HepG2 (cell line): ENCODE results near the gene SMYD4. TPM values are rescaled to one million over a fixed set of nuclear protein-coding genes. Genes with fewer than 3 reads are reported as not detected.

Source experiments
- ATAC-seq: fragments of 200-7000 bp; cut with Tn5 transposase; 3 replicates; pipeline ENCODE4 v1.9.1; 2020; ENCODE audit warnings: mild to moderate bottlenecking, moderate library complexity
- BruUV-seq: library from RNA; stranded (reverse); fragments of 400-500 nt; replicated peaks from 2 replicates; lab custom pipeline; 2021; lab: Mats Ljungman, UMichigan
- CTCF ChIA-PET: fragments of 300-600 bp; formaldehyde crosslinking; extraction: SDS; loops from one replicate; lab custom pipeline; 2021; ENCODE audit warnings: low total read pairs, inconsistent platforms, low intra/inter-chr PET ratio; lab: Yijun Ruan, JAX
- POLR2A ChIA-PET: fragments of 350-600 bp; sonication (Branson Sonifier 250); formaldehyde crosslinking; loops from one replicate; lab custom pipeline; 2020; ENCODE audit warnings: antibody characterized with exemption, inconsistent platforms; lab: Yijun Ruan, JAX
- DNase-seq: peaks from one replicate; pipeline ENCODE4 v3.0.0-alpha.2; 2015; ENCODE audit warnings: low spot score
- FAIRE-seq: peaks from 3 replicates; lab custom pipeline; 2011; peaks lifted over from hg19 to GRCh38; lab: Jason Lieb, UNC
- H2AFZ ChIP-seq: one replicate; pipeline ENCODE4 v1.6.1; 2011; ENCODE audit warnings: low read length, inconsistent platforms
- H3K27ac ChIP-seq: fragments of 300-600 bp; 3 replicates; pipeline ENCODE4 v1.8.0; 2011; ENCODE audit warnings: mixed run types, mild to moderate bottlenecking, mixed read lengths, low read length, inconsistent platforms; ENCODE audit not compliant: insufficient read depth; ENCODE audit errors: extremely low read length
- H3K27me3 ChIP-seq, 2 experiments: fragments of 200-600 bp in 1 of 2; 2 replicates in 1 of 2; 3 replicates in 1 of 2; pipeline versions ENCODE4 v1.6.0 to v1.8.0; 2011; ENCODE audit warnings: low read length in 2 of 2, mild to moderate bottlenecking in 2 of 2, moderate library complexity in 2 of 2, inconsistent platforms in 1 of 2; ENCODE audit not compliant: insufficient read depth in 2 of 2, control insufficient read depth in 1 of 2
- H3K36me3 ChIP-seq, 2 experiments: fragments of 200-600 bp in 1 of 2; replicated peaks in 1 of 2; 2 replicates in 1 of 2; 3 replicates in 1 of 2; pipeline versions ENCODE4 v1.5.1 to v1.8.0; 2011; ENCODE audit warnings: low read length in 2 of 2, inconsistent platforms in 1 of 2; ENCODE audit not compliant: insufficient read depth in 2 of 2, control insufficient read depth in 1 of 2
- H3K4me1 ChIP-seq: 2 replicates; pipeline ENCODE4 v1.5.1; 2012; ENCODE audit warnings: low read length, inconsistent platforms; ENCODE audit not compliant: insufficient read depth
- H3K4me2 ChIP-seq: 2 replicates; pipeline ENCODE4 v1.6.0; 2011; ENCODE audit warnings: low read depth, low read length, inconsistent platforms
- H3K4me3 ChIP-seq, 3 experiments: fragments of 200-600 bp in 1 of 3; sonication (generic), shearing (Covaris generic) in 1 of 3; replicated peaks in 1 of 3; 2 replicates each; pipeline ENCODE4 v1.5.1; 2011 to 2016; ENCODE audit warnings: low read length in 3 of 3, inconsistent platforms in 2 of 3, low read depth in 2 of 3, mild to moderate bottlenecking in 2 of 3, control low read depth in 1 of 3, mixed read lengths in 1 of 3; ENCODE audit not compliant: insufficient read depth in 1 of 3
- H3K79me2 ChIP-seq: one replicate; pipeline ENCODE4 v1.6.1; 2011; ENCODE audit warnings: low read length, inconsistent platforms; ENCODE audit not compliant: insufficient read depth
- H3K9ac ChIP-seq: 2 replicates; pipeline ENCODE4 v1.6.0; 2011; ENCODE audit warnings: mild to moderate bottlenecking, low read depth, low read length, inconsistent platforms; ENCODE audit not compliant: insufficient read depth
- H3K9me3 ChIP-seq: 2 replicates; pipeline ENCODE4 v1.5.1; 2012; ENCODE audit warnings: mild to moderate bottlenecking, low read length
- H4K20me1 ChIP-seq: 2 replicates; pipeline ENCODE4 v1.6.0; 2011; ENCODE audit warnings: inconsistent platforms, mild to moderate bottlenecking, low read length, moderate library complexity; ENCODE audit not compliant: insufficient read depth
- AGO1 ChIP-seq: fragments of 200-400 bp; formaldehyde crosslinking; IDR thresholded peaks from 2 replicates; pipeline ENCODE4 v1.6.1; 2017; ENCODE audit warnings: mild to moderate bottlenecking, low read depth, low read length, moderate library complexity; ENCODE audit not compliant: poor library complexity, severe bottlenecking
- ATF7-NPFF ChIP-seq: sonication (generic); formaldehyde crosslinking; IDR thresholded peaks from 2 replicates; pipeline ENCODE4 v1.8.1; 2023; ENCODE audit warnings: mild to moderate bottlenecking, low read depth, missing genetic modification reagents, moderate library complexity
- FOXA1 ChIP-seq, 2 experiments: fragments of 450-650 bp in 1 of 2; sonication (generic) in 1 of 2; formaldehyde crosslinking in 1 of 2; IDR thresholded peaks; 2 replicates each; pipeline versions ENCODE4 v1.4.0 to v1.6.1; 2016 to 2020; ENCODE audit warnings: missing genetic modification reagents in 1 of 2
- KDM2A ChIP-seq: sonication (generic); formaldehyde crosslinking; IDR thresholded peaks from 2 replicates; pipeline ENCODE4 v1.4.0; 2020; ENCODE audit warnings: low read depth, missing genetic modification reagents, borderline replicate concordance
- MAZ ChIP-seq, 2 experiments: sonication (generic) in 1 of 2; formaldehyde crosslinking in 1 of 2; IDR thresholded peaks; 2 replicates each; pipeline versions ENCODE4 v1.5.0 to v1.6.1; 2012 to 2020; ENCODE audit warnings: low read depth in 2 of 2, mild to moderate bottlenecking in 2 of 2, borderline replicate concordance in 1 of 2, improper control_type of control experiment in 1 of 2, low read length in 1 of 2, missing genetic modification reagents in 1 of 2, moderate library complexity in 1 of 2
- SETDB1 ChIP-seq: sonication (generic); formaldehyde crosslinking; IDR thresholded peaks from 2 replicates; pipeline ENCODE4 v1.5.1; 2020; ENCODE audit warnings: missing genetic modification reagents, mild to moderate bottlenecking, borderline replicate concordance
- SOX6 ChIP-seq, 2 experiments: fragments of 450-650 bp in 1 of 2; sonication (generic) in 1 of 2; formaldehyde crosslinking in 1 of 2; IDR thresholded peaks; 2 replicates each; pipeline versions ENCODE4 v1.4.0 to v1.6.1; 2017 to 2020; ENCODE audit warnings: antibody characterized with exemption in 1 of 2, mild to moderate bottlenecking in 1 of 2, missing genetic modification reagents in 1 of 2
- TMF1 ChIP-seq: sonication (generic); formaldehyde crosslinking; IDR thresholded peaks from 2 replicates; pipeline ENCODE4 v1.8.1; 2022; ENCODE audit warnings: low read depth, missing genetic modification reagents
- ZBTB7A ChIP-seq: sonication (generic); formaldehyde crosslinking; IDR thresholded peaks from 2 replicates; pipeline ENCODE4 v1.8.0; 2022; ENCODE audit warnings: mild to moderate bottlenecking, missing genetic modification reagents
- WGBS: methylation state at CpG from one replicate; pipeline ENCODE4 v1.1.6; 2017; ENCODE audit warnings: low lambda C conversion rate; 5-methylcytosine and 5-hydroxymethylcytosine counted together
- in situ Hi-C: cut with HindIII; loops from 2 replicates; pipeline ENCODE4 v1.10.0; 2017; ENCODE audit warnings: low pct_unique_long_range_greater_than_20kb; ENCODE audit not compliant: extremely low pct_ligation_motif_present
- intact Hi-C: fragments of 100-400 bp; cut with micrococcal nuclease; formaldehyde crosslinking; loops from one replicate; pipeline ENCODE4 v1.10.0; 2022; ENCODE audit not compliant: unreplicated experiment
- polyA plus RNA-seq, 8 experiments: library from polyadenylated mRNA; depleted of rRNA in 3 of 8; stranded (reverse) in 7 of 8; unstranded in 1 of 8; fragments of >200 nt; fragmentation: Illumina TruSeq in 4 of 8; extraction: Trizol in 4 of 8; gene quantifications; 2 replicates each; pipeline versions ENCODE4 v1.2.1 to v1.2.3, GENCODE V29; 2011 to 2016; ENCODE audit warnings: low read depth in 4 of 8, missing spikeins in 1 of 8, mixed read lengths in 1 of 8; ENCODE audit not compliant: insufficient read depth in 1 of 8
- total RNA-seq, 5 experiments: library from RNA; depleted of rRNA; stranded (reverse); fragments of >200 nt; fragmentation: Illumina TruSeq; extraction: Trizol; gene quantifications; 2 replicates each; pipeline ENCODE4 v1.2.3, GENCODE V29; 2016; ENCODE audit warnings: low read depth in 1 of 5
- TF ChIP-seq, protein P1 (sequence below): sonication (generic); formaldehyde crosslinking; IDR thresholded peaks from 2 replicates; pipeline ENCODE4 v1.4.0; 2020; ENCODE audit warnings: missing genetic modification reagents
- TF ChIP-seq, protein P2 (sequence below): fragments of 450-650 bp; IDR thresholded peaks from 2 replicates; pipeline ENCODE4 v1.6.1; 2016
- TF ChIP-seq, protein P3 (sequence below): sonication (generic); formaldehyde crosslinking; IDR thresholded peaks from 2 replicates; pipeline ENCODE4 v1.4.0; 2020; ENCODE audit warnings: missing genetic modification reagents

Gene SMYD4
- total and polyA plus RNA-seq, 2 of the 13 experiments (the other 11 are each of a cell fraction or from before 2014, with no cell fraction given) = 7.4 to 11.3 TPM

DNA sequence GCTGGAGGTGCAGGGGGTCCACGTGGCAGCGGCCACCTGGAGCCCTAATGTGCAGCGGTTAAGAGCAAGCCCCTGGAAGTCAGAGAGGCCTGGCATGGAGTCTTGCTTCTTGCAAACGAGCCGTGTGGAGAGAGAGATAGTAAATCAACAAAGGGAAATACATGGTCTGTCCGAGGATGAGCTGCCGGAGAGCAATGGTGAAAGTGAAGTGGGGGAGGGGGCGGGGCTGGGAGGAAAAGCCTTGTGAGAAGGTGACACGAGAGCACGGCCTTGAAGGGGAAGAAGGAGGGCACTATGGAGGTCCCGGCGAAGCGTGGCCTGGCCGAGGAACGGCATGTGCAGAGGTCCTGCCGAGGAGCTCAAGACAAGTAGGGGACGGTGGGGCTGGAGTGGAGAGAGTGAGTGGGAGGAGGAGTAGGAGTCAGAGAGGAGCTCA, 73.9 kb downstream of the SMYD4 start:
- H3K27ac ChIP-seq = peak overlapping the region; percentile 25
- H2AFZ ChIP-seq = no peak overlapping the region
- H3K79me2 ChIP-seq = no peaks in the 10 kb centered on the region
- no peaks in the 10 kb centered on the region for H3K27me3 ChIP-seq
- ChIA-PET CTCF (no interaction called here), POLR2A (interaction anchor here (1.0 to 16.4 kb wide), 8 partner anchors 7 to 34 kb away, joined by 3 to 299 read pairs (median 53); partner anchors contain the start of genes SERPINF1, SERPINF2 and WDR81)
- 46% methylated on average over 16 of the region's 17 CpGs for WGBS
- H4K20me1 ChIP-seq = peaks cover 12% of the 10 kb centered on the region; the same call in 1 of the 2 replicates
- peaks cover 0 to 8% of the 10 kb centered on the region in 2 experiments; a peak in 2 of 5 replicates for H3K36me3 ChIP-seq
- no peaks in the 10 kb centered on the region for H3K9me3 ChIP-seq
- no peak for DNase-seq
- no peak overlapping the region for H3K9ac ChIP-seq
- H3K4me2 ChIP-seq = peak overlapping the region; percentile 43; the same call in 1 of the 2 replicates
- intact Hi-C loops = no loop called here
- in situ Hi-C loops = no loop called here
- BruUV-seq = no TSS peak
- peaks cover 46% of the 10 kb centered on the region for H3K4me1 ChIP-seq
- ATAC-seq = peak; percentile 36
- TF ChIP-seq, protein P1, sequence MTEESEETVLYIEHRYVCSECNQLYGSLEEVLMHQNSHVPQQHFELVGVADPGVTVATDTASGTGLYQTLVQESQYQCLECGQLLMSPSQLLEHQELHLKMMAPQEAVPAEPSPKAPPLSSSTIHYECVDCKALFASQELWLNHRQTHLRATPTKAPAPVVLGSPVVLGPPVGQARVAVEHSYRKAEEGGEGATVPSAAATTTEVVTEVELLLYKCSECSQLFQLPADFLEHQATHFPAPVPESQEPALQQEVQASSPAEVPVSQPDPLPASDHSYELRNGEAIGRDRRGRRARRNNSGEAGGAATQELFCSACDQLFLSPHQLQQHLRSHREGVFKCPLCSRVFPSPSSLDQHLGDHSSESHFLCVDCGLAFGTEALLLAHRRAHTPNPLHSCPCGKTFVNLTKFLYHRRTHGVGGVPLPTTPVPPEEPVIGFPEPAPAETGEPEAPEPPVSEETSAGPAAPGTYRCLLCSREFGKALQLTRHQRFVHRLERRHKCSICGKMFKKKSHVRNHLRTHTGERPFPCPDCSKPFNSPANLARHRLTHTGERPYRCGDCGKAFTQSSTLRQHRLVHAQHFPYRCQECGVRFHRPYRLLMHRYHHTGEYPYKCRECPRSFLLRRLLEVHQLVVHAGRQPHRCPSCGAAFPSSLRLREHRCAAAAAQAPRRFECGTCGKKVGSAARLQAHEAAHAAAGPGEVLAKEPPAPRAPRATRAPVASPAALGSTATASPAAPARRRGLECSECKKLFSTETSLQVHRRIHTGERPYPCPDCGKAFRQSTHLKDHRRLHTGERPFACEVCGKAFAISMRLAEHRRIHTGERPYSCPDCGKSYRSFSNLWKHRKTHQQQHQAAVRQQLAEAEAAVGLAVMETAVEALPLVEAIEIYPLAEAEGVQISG = 0 out of 2 replicates have a peak, but pooled peaks have one; percentile 19
- TF ChIP-seq KDM2A (CRISPR knock-in tag) (peak; percentile 45), SETDB1 (CRISPR knock-in tag) (no peak), ATF7-NPFF (CRISPR knock-in tag) (no peak), FOXA1 (IDR thresholded peaks at IDR 0.05) (no peak), FOXA1 (CRISPR knock-in tag; IDR thresholded peaks at IDR 0.05) (peak; percentile 36; the same call in 1 of the 2 replicates), AGO1 (peak; percentile 95), TMF1 (no peak), MAZ (IDR thresholded peaks at IDR 0.05; ENCODE audit: borderline replicate concordance, low read depth, low read length) (no peak), MAZ (CRISPR knock-in tag; IDR thresholded peaks at IDR 0.05; ENCODE audit: low read depth) (0 out of 2 replicates have a peak, but pooled peaks have one; percentile 18), SOX6 (IDR thresholded peaks at IDR 0.05) (no peak), SOX6 (CRISPR knock-in tag; IDR thresholded peaks at IDR 0.05) (0 out of 2 replicates have a peak, but pooled peaks have one; percentile 11), ZBTB7A (CRISPR knock-in tag) (0 out of 2 replicates have a peak, but pooled peaks have one; percentile 38)
- TF ChIP-seq, protein P2, sequence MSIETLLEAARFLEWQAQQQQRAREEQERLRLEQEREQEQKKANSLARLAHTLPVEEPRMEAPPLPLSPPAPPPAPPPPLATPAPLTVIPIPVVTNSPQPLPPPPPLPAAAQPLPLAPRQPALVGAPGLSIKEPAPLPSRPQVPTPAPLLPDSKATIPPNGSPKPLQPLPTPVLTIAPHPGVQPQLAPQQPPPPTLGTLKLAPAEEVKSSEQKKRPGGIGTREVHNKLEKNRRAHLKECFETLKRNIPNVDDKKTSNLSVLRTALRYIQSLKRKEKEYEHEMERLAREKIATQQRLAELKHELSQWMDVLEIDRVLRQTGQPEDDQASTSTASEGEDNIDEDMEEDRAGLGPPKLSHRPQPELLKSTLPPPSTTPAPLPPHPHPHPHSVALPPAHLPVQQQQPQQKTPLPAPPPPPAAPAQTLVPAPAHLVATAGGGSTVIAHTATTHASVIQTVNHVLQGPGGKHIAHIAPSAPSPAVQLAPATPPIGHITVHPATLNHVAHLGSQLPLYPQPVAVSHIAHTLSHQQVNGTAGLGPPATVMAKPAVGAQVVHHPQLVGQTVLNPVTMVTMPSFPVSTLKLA = peak; percentile 50
- TF ChIP-seq, protein P3, sequence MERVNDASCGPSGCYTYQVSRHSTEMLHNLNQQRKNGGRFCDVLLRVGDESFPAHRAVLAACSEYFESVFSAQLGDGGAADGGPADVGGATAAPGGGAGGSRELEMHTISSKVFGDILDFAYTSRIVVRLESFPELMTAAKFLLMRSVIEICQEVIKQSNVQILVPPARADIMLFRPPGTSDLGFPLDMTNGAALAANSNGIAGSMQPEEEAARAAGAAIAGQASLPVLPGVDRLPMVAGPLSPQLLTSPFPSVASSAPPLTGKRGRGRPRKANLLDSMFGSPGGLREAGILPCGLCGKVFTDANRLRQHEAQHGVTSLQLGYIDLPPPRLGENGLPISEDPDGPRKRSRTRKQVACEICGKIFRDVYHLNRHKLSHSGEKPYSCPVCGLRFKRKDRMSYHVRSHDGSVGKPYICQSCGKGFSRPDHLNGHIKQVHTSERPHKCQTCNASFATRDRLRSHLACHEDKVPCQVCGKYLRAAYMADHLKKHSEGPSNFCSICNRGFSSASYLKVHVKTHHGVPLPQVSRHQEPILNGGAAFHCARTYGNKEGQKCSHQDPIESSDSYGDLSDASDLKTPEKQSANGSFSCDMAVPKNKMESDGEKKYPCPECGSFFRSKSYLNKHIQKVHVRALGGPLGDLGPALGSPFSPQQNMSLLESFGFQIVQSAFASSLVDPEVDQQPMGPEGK (CRISPR knock-in tag) = peak; percentile 10; the same call in 1 of the 2 replicates
- TF ChIP-seq, all 625 proteins: peak for 9
- H3K4me3 ChIP-seq = no peak overlapping the region
- FAIRE-seq = no peak
